ENCODE data around the gene DCAF15.

- no peak for TF ChIP-seq YY1 (IDR thresholded peaks at IDR 0.05; ENCODE audit: insufficient read depth, insufficient read length)
- no peak for TF ChIP-seq SUZ12 (IDR thresholded peaks at IDR 0.05; ENCODE audit: extremely low read depth, insufficient read depth, insufficient read length)
- no peak for TF ChIP-seq ZNF274 (IDR thresholded peaks at IDR 0.05; ENCODE audit: low read depth, low read length)
Measured at GRCh38 chr19:13979244-13979615, 26.9 kb downstream of the DCAF15 start.

Data from NT2/D1 (cell line).